Fibroblast of lung (primary cell): ENCODE data around the gene TMEM169. TPM values are rescaled to one million over a fixed set of nuclear protein-coding genes. Genes with fewer than 3 reads are reported as not detected.

Source experiments
- DNase-seq, 2 donors: peaks; one replicate each; pipeline versions ENCODE4 v3.0.0 to v3.0.0-alpha.2; 2010; ENCODE audit warnings: low read depth in 2 of 2
- H2AFZ ChIP-seq: 2 replicates; pipeline ENCODE4 v1.5.1; 2012; ENCODE audit warnings: low read length, control low read depth, inconsistent platforms
- H3K27ac ChIP-seq: 2 replicates; pipeline ENCODE4 v1.5.1; 2011; ENCODE audit warnings: low read length, control low read depth; ENCODE audit not compliant: insufficient read depth
- H3K27me3 ChIP-seq: 2 replicates; pipeline ENCODE4 v1.5.1; 2011; ENCODE audit warnings: mild to moderate bottlenecking, low read length; ENCODE audit not compliant: control insufficient read depth, insufficient read depth
- H3K36me3 ChIP-seq: 2 replicates; pipeline ENCODE4 v1.5.1; 2011; ENCODE audit warnings: low read length; ENCODE audit not compliant: control insufficient read depth, insufficient read depth
- H3K4me1 ChIP-seq: 2 replicates; pipeline ENCODE4 v1.5.1; 2011; ENCODE audit warnings: low read length; ENCODE audit not compliant: control insufficient read depth, insufficient read depth; ENCODE audit errors: extremely low read depth
- H3K4me2 ChIP-seq: 2 replicates; pipeline ENCODE4 v1.5.1; 2011; ENCODE audit warnings: low read length, control low read depth; ENCODE audit not compliant: insufficient read depth; ENCODE audit errors: extremely low read depth
- H3K4me3 ChIP-seq, 4 experiments: fragments of 200-600 bp in 1 of 4; sonication (generic) in 1 of 4; replicated peaks in 1 of 4; 2 replicates each; pipeline ENCODE4 v1.5.1; 2011 to 2016; ENCODE audit warnings: low read length in 4 of 4, low read depth in 3 of 4, mild to moderate bottlenecking in 3 of 4, control low read depth in 2 of 4, inconsistent platforms in 1 of 4, mixed read lengths in 1 of 4; ENCODE audit not compliant: insufficient read depth in 1 of 4; ENCODE audit errors: control extremely low read depth in 1 of 4
- H3K79me2 ChIP-seq: 2 replicates; pipeline ENCODE4 v1.5.1; 2012; ENCODE audit warnings: mild to moderate bottlenecking, low read length, inconsistent platforms; ENCODE audit not compliant: control insufficient read depth, insufficient read depth
- H3K9ac ChIP-seq: 2 replicates; pipeline ENCODE4 v1.5.1; 2011; ENCODE audit warnings: mild to moderate bottlenecking, low read length, control low read depth; ENCODE audit not compliant: insufficient read depth
- H3K9me3 ChIP-seq: 2 replicates; pipeline ENCODE4 v1.5.1; 2012; ENCODE audit warnings: low read depth, low read length; ENCODE audit not compliant: control insufficient read depth, insufficient read depth
- H4K20me1 ChIP-seq: 2 replicates; pipeline ENCODE4 v1.5.1; 2011; ENCODE audit warnings: low read length; ENCODE audit not compliant: control insufficient read depth, insufficient read depth; ENCODE audit errors: extremely low read depth
- EZH2 ChIP-seq: IDR thresholded peaks from 2 replicates; pipeline ENCODE4 v1.5.1; 2012; ENCODE audit warnings: low read length, control low read depth, mild to moderate bottlenecking; ENCODE audit errors: missing control alignments
- polyA plus RNA-seq, 2 donors: library from polyadenylated mRNA; depleted of rRNA in 1 of 2; stranded (reverse) in 1 of 2; unstranded in 1 of 2; fragments of >200 nt; gene quantifications; 2 replicates each; pipeline ENCODE4 v1.2.1, GENCODE V29; 2011 to 2012; ENCODE audit warnings: missing spikeins in 1 of 2
- total RNA-seq: library from RNA; depleted of rRNA; stranded (reverse); fragments of >200 nt; gene quantifications from 2 replicates; pipeline ENCODE4 v1.2.1, GENCODE V29; 2014
- TF ChIP-seq, protein P1 (sequence below), 2 donors: IDR thresholded peaks in 1 of 2; conservative IDR thresholded peaks in 1 of 2; 1 replicate in 1 of 2; 2 replicates in 1 of 2; pipeline ENCODE4 v1.5.1; 2011 to 2012; ENCODE audit warnings: low read length in 2 of 2, control low read depth in 1 of 2, inconsistent platforms in 1 of 2, low read depth in 1 of 2, mild to moderate bottlenecking in 1 of 2

TMEM169 gene
- total and polyA plus RNA-seq, 2 donors (not counting 1 experiment from before 2014, with no cell fraction given) = 0.10 to 0.50 TPM

DNA sequence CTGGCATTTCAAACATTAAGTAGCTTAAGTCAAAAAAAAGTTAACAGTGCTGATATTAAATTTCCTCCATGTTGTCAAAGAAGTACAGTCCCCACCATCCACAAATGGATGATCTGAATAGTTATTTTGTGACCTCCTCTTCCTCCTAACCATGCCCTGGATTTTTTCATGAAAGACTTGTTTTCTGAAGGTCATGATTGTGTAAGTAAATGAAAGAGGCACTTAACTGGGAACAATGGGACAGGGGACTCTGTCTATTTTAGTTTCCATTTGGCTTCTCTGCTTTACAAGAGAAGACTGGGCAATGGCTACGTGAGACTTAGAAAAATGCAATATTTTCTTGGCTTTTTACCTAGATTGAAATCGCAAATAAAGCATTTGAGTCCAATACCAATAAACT, 32.3 kb upstream of the TMEM169 start:
- H2AFZ ChIP-seq = no peak overlapping the region
- H4K20me1 ChIP-seq = no peaks in the 10 kb centered on the region
- DNase-seq = no peak
- no peaks in the 10 kb centered on the region for H3K79me2 ChIP-seq
- H3K4me1 ChIP-seq = no peaks in the 10 kb centered on the region
- no peaks in the 10 kb centered on the region for H3K9me3 ChIP-seq
- no peak overlapping the region for H3K27ac ChIP-seq
- TF ChIP-seq, protein P1, sequence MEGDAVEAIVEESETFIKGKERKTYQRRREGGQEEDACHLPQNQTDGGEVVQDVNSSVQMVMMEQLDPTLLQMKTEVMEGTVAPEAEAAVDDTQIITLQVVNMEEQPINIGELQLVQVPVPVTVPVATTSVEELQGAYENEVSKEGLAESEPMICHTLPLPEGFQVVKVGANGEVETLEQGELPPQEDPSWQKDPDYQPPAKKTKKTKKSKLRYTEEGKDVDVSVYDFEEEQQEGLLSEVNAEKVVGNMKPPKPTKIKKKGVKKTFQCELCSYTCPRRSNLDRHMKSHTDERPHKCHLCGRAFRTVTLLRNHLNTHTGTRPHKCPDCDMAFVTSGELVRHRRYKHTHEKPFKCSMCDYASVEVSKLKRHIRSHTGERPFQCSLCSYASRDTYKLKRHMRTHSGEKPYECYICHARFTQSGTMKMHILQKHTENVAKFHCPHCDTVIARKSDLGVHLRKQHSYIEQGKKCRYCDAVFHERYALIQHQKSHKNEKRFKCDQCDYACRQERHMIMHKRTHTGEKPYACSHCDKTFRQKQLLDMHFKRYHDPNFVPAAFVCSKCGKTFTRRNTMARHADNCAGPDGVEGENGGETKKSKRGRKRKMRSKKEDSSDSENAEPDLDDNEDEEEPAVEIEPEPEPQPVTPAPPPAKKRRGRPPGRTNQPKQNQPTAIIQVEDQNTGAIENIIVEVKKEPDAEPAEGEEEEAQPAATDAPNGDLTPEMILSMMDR (conservative IDR thresholded peaks at IDR 0.05 in 1 of 2, IDR thresholded peaks at IDR 0.05 in 1 of 2; ENCODE audit: low read depth in 1 of 2, low read length in 2 of 2) = no peak
- no peak for TF ChIP-seq EZH2
- no peak overlapping the region for H3K4me2 ChIP-seq
- H3K9ac ChIP-seq = no peak overlapping the region
- H3K36me3 ChIP-seq = no peaks in the 10 kb centered on the region
- no peak overlapping the region for H3K4me3 ChIP-seq
- no peaks in the 10 kb centered on the region for H3K27me3 ChIP-seq

DNA sequence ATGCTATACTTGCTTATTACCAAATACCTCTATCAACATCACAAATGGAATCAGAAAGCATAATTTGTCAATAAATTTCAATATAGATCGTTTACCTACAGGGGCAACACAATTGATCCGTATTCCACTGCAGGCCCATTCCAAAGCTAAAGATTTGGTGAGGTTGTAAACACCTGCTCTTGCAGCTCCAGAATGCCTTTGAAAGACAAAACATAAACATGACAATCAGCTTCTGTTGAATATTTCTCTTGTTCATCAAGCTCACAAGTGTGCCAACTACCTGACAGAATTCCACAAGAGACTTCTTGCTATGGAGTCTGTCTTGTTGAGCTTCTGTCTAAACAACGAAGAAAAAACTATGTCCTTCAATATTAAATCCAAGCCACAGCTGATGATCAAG, 30.4 kb upstream of the TMEM169 start:
- no peak for TF ChIP-seq EZH2
- TF ChIP-seq, protein P1 (conservative IDR thresholded peaks at IDR 0.05 in 1 of 2, IDR thresholded peaks at IDR 0.05 in 1 of 2; ENCODE audit: low read depth in 1 of 2, low read length in 2 of 2) = no peak
- Histone ChIP-seq H3K4me2 (no peak overlapping the region), H3K9me3 (no peaks in the 10 kb centered on the region), H3K4me1 (no peaks in the 10 kb centered on the region), H3K27me3 (no peaks in the 10 kb centered on the region), H3K9ac (no peak overlapping the region), H3K79me2 (no peaks in the 10 kb centered on the region), H3K27ac (no peak overlapping the region), H2AFZ (no peak overlapping the region), H4K20me1 (no peaks in the 10 kb centered on the region), H3K4me3 (no peak overlapping the region), H3K36me3 (no peaks in the 10 kb centered on the region)
- no peak for DNase-seq

DNA sequence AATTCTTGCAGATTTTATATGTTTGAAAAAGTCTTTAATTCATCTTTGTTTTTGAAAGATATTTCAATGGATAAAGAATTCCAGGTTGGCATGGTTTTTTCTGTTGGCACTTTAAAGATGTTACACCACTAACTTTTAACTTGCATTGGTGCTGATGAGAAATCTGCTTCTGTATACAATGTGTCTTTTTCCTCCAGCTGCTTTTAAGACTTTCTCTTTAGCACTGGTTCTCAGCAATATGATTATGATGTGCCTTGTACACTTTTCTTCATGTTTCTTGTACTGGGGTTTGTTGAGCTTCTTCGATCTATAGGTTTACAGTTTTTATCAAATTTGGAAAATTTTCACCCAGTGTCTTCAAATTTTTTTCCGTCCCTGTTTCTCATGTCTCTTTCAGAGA, 29.3 kb upstream of the TMEM169 start:
- H3K4me2 ChIP-seq = no peak overlapping the region
- H3K4me1 ChIP-seq = no peaks in the 10 kb centered on the region
- TF ChIP-seq, protein P1 (conservative IDR thresholded peaks at IDR 0.05 in 1 of 2, IDR thresholded peaks at IDR 0.05 in 1 of 2; ENCODE audit: low read depth in 1 of 2, low read length in 2 of 2) = no peak
- TF ChIP-seq EZH2 = no peak
- no peak for DNase-seq
- H3K9me3 ChIP-seq = no peaks in the 10 kb centered on the region
- H4K20me1 ChIP-seq = no peaks in the 10 kb centered on the region
- H3K9ac ChIP-seq = no peak overlapping the region
- H3K79me2 ChIP-seq = no peaks in the 10 kb centered on the region
- H3K4me3 ChIP-seq = no peak overlapping the region
- no peaks in the 10 kb centered on the region for H3K27me3 ChIP-seq
- H3K27ac ChIP-seq = no peak overlapping the region
- H2AFZ ChIP-seq = no peak overlapping the region
- H3K36me3 ChIP-seq = no peaks in the 10 kb centered on the region
